ENCODE results near the gene ITGB2. TPM values are rescaled to one million over a fixed set of nuclear protein-coding genes. Genes with fewer than 3 reads are reported as not detected.

ITGB2 gene
- 19.8 TPM for total RNA-seq

GRCh38 chr21:44920694-44921604 lies at the start of gene ITGB2:
Gene ITGB2 (minus strand): TSS chr21:44920899. CDS start chr21:44910782, 10,117 bp downstream.
- Histone ChIP-seq H3K27ac (ENCODE audit: low read depth, low read length) (no peak within 1 kb of the TSS), H3K4me3 (ENCODE audit: low read length in 3 of 3) (peak within 1 kb of the TSS; percentile 49 to 65 (median 62)), H3K9ac (ENCODE audit: low read depth in 1 of 3, low read length in 3 of 3) (peak within 1 kb of the TSS in 2 of 3 donors; percentile 16 to 38), H3K27me3 (ENCODE audit: control insufficient read depth in 3 of 3, insufficient read depth in 3 of 3, low read length in 3 of 3) (peaks cover 32 to 44% (median 34%) of the 10 kb centered on the region in 3 donors), H3K9me3 (ENCODE audit: control insufficient read depth in 3 of 3, low read length in 3 of 3) (no peaks in the 10 kb centered on the region), H3K36me3 (ENCODE audit: control insufficient read depth in 3 of 3, insufficient read depth in 3 of 3, low read length in 3 of 3) (no peaks in the 10 kb centered on the region), H3K4me1 (ENCODE audit: control insufficient read depth in 3 of 3, insufficient read depth in 3 of 3, low read length in 3 of 3) (peaks cover 3 to 10% (median 5%) of the 10 kb centered on the region in 3 donors)

GRCh38 chr21:44969931-44970755 lies 49.4 kb upstream of the ITGB2 start:
- Histone ChIP-seq H3K4me3 (ENCODE audit: low read length in 3 of 3) (no peak overlapping the region), H3K27ac (ENCODE audit: low read depth, low read length) (peak overlapping the region; percentile 23), H3K9ac (ENCODE audit: low read depth in 1 of 3, low read length in 3 of 3) (no peak overlapping the region), H3K9me3 (ENCODE audit: control insufficient read depth in 3 of 3, low read length in 3 of 3) (no peaks in the 10 kb centered on the region), H3K36me3 (ENCODE audit: control insufficient read depth in 3 of 3, insufficient read depth in 3 of 3, low read length in 3 of 3) (peaks cover 0 to 12% (median 12%) of the 10 kb centered on the region in 3 donors), H3K27me3 (ENCODE audit: control insufficient read depth in 3 of 3, insufficient read depth in 3 of 3, low read length in 3 of 3) (no peaks in the 10 kb centered on the region), H3K4me1 (ENCODE audit: control insufficient read depth in 3 of 3, insufficient read depth in 3 of 3, low read length in 3 of 3) (peaks cover 18 to 37% (median 32%) of the 10 kb centered on the region in 3 donors)

GRCh38 chr21:44969066-44969670 lies 48.5 kb upstream of the ITGB2 start:
- Histone ChIP-seq H3K9me3 (ENCODE audit: control insufficient read depth in 3 of 3, low read length in 3 of 3) (no peaks in the 10 kb centered on the region), H3K9ac (ENCODE audit: low read depth in 1 of 3, low read length in 3 of 3) (no peak overlapping the region), H3K27me3 (ENCODE audit: control insufficient read depth in 3 of 3, insufficient read depth in 3 of 3, low read length in 3 of 3) (no peaks in the 10 kb centered on the region), H3K4me3 (ENCODE audit: low read length in 3 of 3) (no peak overlapping the region), H3K36me3 (ENCODE audit: control insufficient read depth in 3 of 3, insufficient read depth in 3 of 3, low read length in 3 of 3) (peaks cover 0 to 12% (median 8%) of the 10 kb centered on the region in 3 donors), H3K4me1 (ENCODE audit: control insufficient read depth in 3 of 3, insufficient read depth in 3 of 3, low read length in 3 of 3) (peaks cover 18 to 37% (median 32%) of the 10 kb centered on the region in 3 donors), H3K27ac (ENCODE audit: low read depth, low read length) (peak overlapping the region; percentile 23)

DNA sequence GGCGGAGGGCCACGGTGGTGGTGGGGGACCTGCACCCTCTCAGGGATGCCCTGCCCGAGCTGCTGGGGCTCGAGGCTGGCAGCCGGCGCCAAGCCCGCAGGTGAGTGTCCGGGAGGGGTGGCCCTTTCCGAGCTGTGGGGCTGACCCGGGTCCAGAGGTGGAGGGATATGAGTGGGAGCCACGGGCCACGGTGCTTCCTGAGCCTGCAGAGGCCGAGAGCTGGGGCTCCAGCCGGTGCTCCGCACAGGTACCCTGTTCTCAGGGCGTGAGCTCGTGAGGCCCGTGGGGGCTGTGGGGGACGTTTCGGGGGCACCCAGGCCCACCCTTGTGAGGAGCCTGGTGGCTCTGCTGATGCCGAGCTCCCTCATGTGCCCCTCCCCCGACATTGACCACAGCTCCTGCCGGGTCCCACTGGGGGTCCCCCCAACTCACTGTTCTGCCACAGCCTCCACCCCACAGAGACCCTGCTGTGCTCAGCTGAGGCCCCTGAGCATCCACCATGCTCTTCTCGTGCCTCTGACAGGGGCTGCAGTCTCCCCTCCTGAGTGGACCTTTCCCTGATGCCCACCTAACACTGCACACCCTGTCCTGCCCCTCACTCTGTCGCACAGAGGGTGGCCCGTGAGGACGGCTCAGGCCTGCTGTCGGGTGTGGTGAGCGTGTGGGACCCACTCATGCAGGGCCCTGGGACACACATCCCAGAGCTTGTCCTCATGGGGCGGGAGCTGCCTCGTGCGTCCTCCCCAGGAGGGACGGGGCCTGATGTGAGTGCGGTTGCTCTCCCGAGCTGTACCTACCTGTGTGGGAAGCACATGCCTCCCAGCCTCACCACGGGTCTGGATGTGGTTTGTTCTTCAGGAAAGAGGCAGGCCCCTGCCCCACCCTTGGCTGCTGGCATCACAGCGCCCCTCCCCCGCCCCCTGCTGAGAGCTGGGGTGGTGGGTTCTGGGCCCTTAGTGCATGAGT lies 46.7 kb upstream of the ITGB2 start:
- H3K27ac ChIP-seq (ENCODE audit: low read depth, low read length), result no peak overlapping the region
- H3K4me1 ChIP-seq (ENCODE audit: control insufficient read depth in 3 of 3, insufficient read depth in 3 of 3, low read length in 3 of 3), result peaks cover 18 to 38% (median 34%) of the 10 kb centered on the region in 3 donors
- no peaks in the 10 kb centered on the region for H3K9me3 ChIP-seq (ENCODE audit: control insufficient read depth in 3 of 3, low read length in 3 of 3)
- no peaks in the 10 kb centered on the region for H3K27me3 ChIP-seq (ENCODE audit: control insufficient read depth in 3 of 3, insufficient read depth in 3 of 3, low read length in 3 of 3)
- H3K36me3 ChIP-seq (ENCODE audit: control insufficient read depth in 3 of 3, insufficient read depth in 3 of 3, low read length in 3 of 3), result peaks cover 3 to 12% (median 10%) of the 10 kb centered on the region in 3 donors
- peak overlapping the region in 1 of 3 donors; percentile 25 for H3K9ac ChIP-seq (ENCODE audit: low read depth in 1 of 3, low read length in 3 of 3)
- H3K4me3 ChIP-seq (ENCODE audit: low read length in 3 of 3), result no peak overlapping the region

DNA sequence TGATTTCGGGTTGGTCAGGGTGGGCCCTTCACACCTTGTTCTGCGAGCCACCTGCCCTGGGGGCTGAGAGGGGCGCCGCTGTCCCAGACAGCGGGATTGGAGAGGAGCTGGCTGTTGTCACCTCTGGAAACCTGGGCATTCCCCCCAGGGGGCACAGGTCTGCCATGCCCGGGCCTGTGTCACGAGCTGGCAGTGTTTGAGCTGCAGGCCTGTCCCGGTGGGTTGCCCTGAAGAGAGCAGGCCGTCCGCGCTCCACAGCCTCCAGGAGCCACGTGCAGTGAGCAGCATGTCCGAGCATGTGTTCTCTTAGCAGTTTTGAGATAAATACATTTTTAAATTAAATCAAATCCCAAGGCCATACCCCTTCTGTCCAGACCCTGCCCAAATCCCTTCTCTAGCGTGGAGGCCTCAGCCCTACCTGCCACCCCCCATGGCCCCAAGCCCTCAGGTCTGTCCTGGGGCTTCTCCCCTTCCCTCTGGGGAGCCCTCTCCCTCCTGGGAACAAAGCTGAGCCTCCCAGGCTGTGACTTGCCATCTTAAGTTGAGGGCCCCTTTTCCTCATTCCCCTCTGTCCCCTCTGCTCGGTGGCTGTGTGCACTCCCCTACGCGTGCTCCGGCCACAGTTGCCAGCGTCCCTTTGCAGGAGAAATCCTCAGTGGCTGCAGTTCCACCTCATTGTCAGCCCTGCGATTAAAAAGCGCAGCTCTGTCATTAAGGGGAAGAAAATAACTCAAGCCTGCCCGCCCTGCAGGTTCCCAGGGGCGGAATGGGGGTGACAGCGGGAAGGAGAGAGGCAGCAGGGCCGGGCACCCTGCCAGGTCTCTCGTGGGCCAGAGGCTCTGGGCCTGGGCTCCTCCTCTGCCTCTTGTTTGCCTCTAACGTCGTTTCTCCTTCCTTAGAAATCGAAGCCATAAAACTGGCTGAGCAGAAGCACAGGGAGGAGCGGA lies 45.7 kb upstream of the ITGB2 start:
- Histone ChIP-seq H3K4me3 (ENCODE audit: low read length in 3 of 3) (no peak overlapping the region), H3K27me3 (ENCODE audit: control insufficient read depth in 3 of 3, insufficient read depth in 3 of 3, low read length in 3 of 3) (no peaks in the 10 kb centered on the region), H3K9ac (ENCODE audit: low read depth in 1 of 3, low read length in 3 of 3) (peak overlapping the region in 1 of 3 donors; percentile 16), H3K9me3 (ENCODE audit: control insufficient read depth in 3 of 3, low read length in 3 of 3) (no peaks in the 10 kb centered on the region), H3K27ac (ENCODE audit: low read depth, low read length) (no peak overlapping the region), H3K36me3 (ENCODE audit: control insufficient read depth in 3 of 3, insufficient read depth in 3 of 3, low read length in 3 of 3) (peaks cover 3 to 14% (median 10%) of the 10 kb centered on the region in 3 donors), H3K4me1 (ENCODE audit: control insufficient read depth in 3 of 3, insufficient read depth in 3 of 3, low read length in 3 of 3) (peaks cover 18 to 40% (median 34%) of the 10 kb centered on the region in 3 donors)

- no peaks in the 10 kb centered on the region for H3K27me3 ChIP-seq (ENCODE audit: control insufficient read depth in 3 of 3, insufficient read depth in 3 of 3, low read length in 3 of 3)
- H3K27ac ChIP-seq (ENCODE audit: low read depth, low read length), result no peak overlapping the region
- no peak overlapping the region for H3K9ac ChIP-seq (ENCODE audit: low read depth in 1 of 3, low read length in 3 of 3)
- no peaks in the 10 kb centered on the region for H3K9me3 ChIP-seq (ENCODE audit: control insufficient read depth in 3 of 3, low read length in 3 of 3)
- H3K4me1 ChIP-seq (ENCODE audit: control insufficient read depth in 3 of 3, insufficient read depth in 3 of 3, low read length in 3 of 3), result peaks cover 18 to 39% (median 30%) of the 10 kb centered on the region in 3 donors
- peaks cover 9 to 16% (median 12%) of the 10 kb centered on the region in 3 donors for H3K36me3 ChIP-seq (ENCODE audit: control insufficient read depth in 3 of 3, insufficient read depth in 3 of 3, low read length in 3 of 3)
- H3K4me3 ChIP-seq (ENCODE audit: low read length in 3 of 3), result no peak overlapping the region
These were observed 44.7 kb upstream of the ITGB2 start for GRCh38 chr21:44965251-44966022.

DNA sequence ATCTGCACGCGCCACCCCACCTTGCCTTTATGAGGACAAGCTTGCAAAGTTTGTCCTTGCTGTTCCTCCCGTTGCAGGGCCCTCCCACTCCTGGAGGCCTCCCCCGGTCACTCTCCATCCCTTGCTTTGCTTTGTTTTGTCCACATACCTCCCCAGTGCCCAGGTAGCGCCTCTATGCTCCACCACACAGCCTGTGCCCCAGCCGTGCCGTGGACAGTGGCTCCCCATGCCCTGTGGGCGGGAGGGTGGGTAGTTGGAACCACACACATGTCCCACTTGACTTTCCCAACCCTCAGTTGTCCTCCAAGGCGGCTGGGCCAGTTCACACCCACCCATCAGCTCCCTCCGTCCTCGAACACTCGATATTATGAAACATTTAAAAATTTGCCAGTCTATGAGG lies 43.7 kb upstream of the ITGB2 start:
- Histone ChIP-seq H3K4me1 (ENCODE audit: control insufficient read depth in 3 of 3, insufficient read depth in 3 of 3, low read length in 3 of 3) (peaks cover 25 to 43% (median 33%) of the 10 kb centered on the region in 3 donors), H3K27me3 (ENCODE audit: control insufficient read depth in 3 of 3, insufficient read depth in 3 of 3, low read length in 3 of 3) (no peaks in the 10 kb centered on the region), H3K4me3 (ENCODE audit: low read length in 3 of 3) (no peak overlapping the region), H3K27ac (ENCODE audit: low read depth, low read length) (no peak overlapping the region), H3K36me3 (ENCODE audit: control insufficient read depth in 3 of 3, insufficient read depth in 3 of 3, low read length in 3 of 3) (peaks cover 12 to 18% (median 16%) of the 10 kb centered on the region in 3 donors), H3K9ac (ENCODE audit: low read depth in 1 of 3, low read length in 3 of 3) (no peak overlapping the region), H3K9me3 (ENCODE audit: control insufficient read depth in 3 of 3, low read length in 3 of 3) (no peaks in the 10 kb centered on the region)

Measured in skeletal muscle tissue (tissue), 4 donors.